Ramos (cell line): ENCODE data around the gene LGR4.

Source experiments
- in situ Hi-C: fragments of 300-500 bp; cut with MboI; formaldehyde crosslinking; loops from one replicate; pipeline ENCODE4 v1.14.3; 2022; ENCODE audit warnings: low sequenced_read_pairs; ENCODE audit not compliant: unreplicated experiment

LGR4 gene

GRCh38 chr11:27436916-27437315 is 35.7 kb downstream of the LGR4 start:
- in situ Hi-C loops, result no loop called here

GRCh38 chr11:27433742-27434141 is 38.8 kb downstream of the LGR4 start:
- in situ Hi-C loops, result no loop called here

- in situ Hi-C loops, result no loop called here
These were observed 40.8 kb downstream of the LGR4 start for GRCh38 chr11:27431808-27432207.

- in situ Hi-C loops, result no loop called here
These were observed 42.7 kb downstream of the LGR4 start for GRCh38 chr11:27429761-27430393.

GRCh38 chr11:27427183-27427980 is 45.2 kb downstream of the LGR4 start:
- in situ Hi-C loops, result no loop called here

- in situ Hi-C loops, result no loop called here
These were observed 46.8 kb downstream of the LGR4 start for GRCh38 chr11:27425814-27426213.

GRCh38 chr11:27423125-27423524 is 49.5 kb downstream of the LGR4 start:
- in situ Hi-C loops, result no loop called here

- in situ Hi-C loops, result no loop called here
These were observed 50.6 kb downstream of the LGR4 start for GRCh38 chr11:27421819-27422494.

- in situ Hi-C loops, result no loop called here
These were observed 51.6 kb downstream of the LGR4 start for GRCh38 chr11:27420722-27421572.

GRCh38 chr11:27420217-27420616 is 52.4 kb downstream of the LGR4 start:
- in situ Hi-C loops, result no loop called here

GRCh38 chr11:27418356-27418755 is 54.2 kb downstream of the LGR4 start:
- in situ Hi-C loops, result no loop called here

GRCh38 chr11:27416568-27417176 is 55.9 kb downstream of the LGR4 start:
- in situ Hi-C loops, result no loop called here

GRCh38 chr11:27414644-27415043 is 57.9 kb downstream of the LGR4 start:
- in situ Hi-C loops, result no loop called here

- in situ Hi-C loops, result no loop called here
These were observed 59.4 kb downstream of the LGR4 start for GRCh38 chr11:27413218-27413617.

- in situ Hi-C loops, result no loop called here
These were observed 60.3 kb downstream of the LGR4 start for GRCh38 chr11:27412192-27412691.

GRCh38 chr11:27411328-27411727 is 61.3 kb downstream of the LGR4 start:
- in situ Hi-C loops, result no loop called here

- in situ Hi-C loops, result no loop called here
These were observed 62.3 kb downstream of the LGR4 start for GRCh38 chr11:27410272-27410671.

- in situ Hi-C loops, result no loop called here
These were observed 62.8 kb downstream of the LGR4 start for GRCh38 chr11:27409742-27410141.

GRCh38 chr11:27409049-27409448 is 63.5 kb downstream of the LGR4 start:
- in situ Hi-C loops, result no loop called here
